Astrocyte of the spinal cord (primary cell): Measurements from ENCODE around the gene FBXO21.

Source experiments
- DNase-seq: peaks from one replicate; pipeline ENCODE4 v3.0.0; 2011; ENCODE audit warnings: low read depth, low spot score
- H3K4me3 ChIP-seq: 2 replicates; pipeline ENCODE4 v1.5.1; 2011; ENCODE audit warnings: low read depth, mild to moderate bottlenecking, low read length, moderate library complexity
- in situ Hi-C: cut with HindIII; loops from 2 replicates; pipeline ENCODE4 v1.10.0; 2017; ENCODE audit warnings: low sequenced_read_pairs
- TF ChIP-seq, protein P1 (sequence below): IDR thresholded peaks from 2 replicates; pipeline ENCODE4 v1.5.1; 2012; ENCODE audit warnings: low read depth, mild to moderate bottlenecking, low read length, inconsistent platforms

FBXO21 gene

GRCh38 chr12:117159674-117160073 lies 30.6 kb downstream of the FBXO21 start:
- in situ Hi-C loops = no loop called here
- no peak overlapping the region for H3K4me3 ChIP-seq
- TF ChIP-seq, protein P1, sequence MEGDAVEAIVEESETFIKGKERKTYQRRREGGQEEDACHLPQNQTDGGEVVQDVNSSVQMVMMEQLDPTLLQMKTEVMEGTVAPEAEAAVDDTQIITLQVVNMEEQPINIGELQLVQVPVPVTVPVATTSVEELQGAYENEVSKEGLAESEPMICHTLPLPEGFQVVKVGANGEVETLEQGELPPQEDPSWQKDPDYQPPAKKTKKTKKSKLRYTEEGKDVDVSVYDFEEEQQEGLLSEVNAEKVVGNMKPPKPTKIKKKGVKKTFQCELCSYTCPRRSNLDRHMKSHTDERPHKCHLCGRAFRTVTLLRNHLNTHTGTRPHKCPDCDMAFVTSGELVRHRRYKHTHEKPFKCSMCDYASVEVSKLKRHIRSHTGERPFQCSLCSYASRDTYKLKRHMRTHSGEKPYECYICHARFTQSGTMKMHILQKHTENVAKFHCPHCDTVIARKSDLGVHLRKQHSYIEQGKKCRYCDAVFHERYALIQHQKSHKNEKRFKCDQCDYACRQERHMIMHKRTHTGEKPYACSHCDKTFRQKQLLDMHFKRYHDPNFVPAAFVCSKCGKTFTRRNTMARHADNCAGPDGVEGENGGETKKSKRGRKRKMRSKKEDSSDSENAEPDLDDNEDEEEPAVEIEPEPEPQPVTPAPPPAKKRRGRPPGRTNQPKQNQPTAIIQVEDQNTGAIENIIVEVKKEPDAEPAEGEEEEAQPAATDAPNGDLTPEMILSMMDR = no peak
- no peak for DNase-seq

DNA sequence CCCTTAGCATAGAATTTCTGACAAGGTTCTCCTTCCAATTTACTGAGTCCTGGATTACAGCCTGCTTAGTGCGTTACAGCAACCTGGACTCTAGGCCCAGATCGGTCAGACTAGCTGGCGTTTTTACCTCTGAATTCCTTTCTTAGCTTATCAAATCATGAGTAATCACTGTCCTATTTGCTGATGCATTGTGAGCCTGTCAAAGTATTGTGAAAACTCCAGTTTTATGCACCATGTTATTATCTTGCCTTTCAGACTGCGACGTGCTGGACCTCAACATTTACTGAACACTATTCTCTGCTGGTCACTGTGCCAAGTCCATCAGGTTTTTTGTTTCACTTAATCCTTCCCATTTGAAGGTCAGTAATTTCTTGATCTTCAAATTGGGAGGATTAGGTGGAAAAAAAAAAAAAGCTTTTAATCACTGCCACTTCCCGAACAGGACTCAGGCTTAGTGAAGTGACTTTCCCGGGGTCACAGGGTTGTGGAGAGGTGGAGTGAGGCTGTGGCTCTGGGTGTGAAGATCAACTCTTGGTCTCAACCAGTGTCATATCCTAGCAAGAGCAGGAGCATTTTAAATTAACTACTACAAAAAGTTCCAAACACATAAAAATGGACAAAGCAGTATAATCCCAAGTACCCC lies 31.2 kb downstream of the FBXO21 start:
- H3K4me3 ChIP-seq = no peak overlapping the region
- in situ Hi-C loops = no loop called here
- TF ChIP-seq, protein P1 = no peak
- no peak for DNase-seq

DNA sequence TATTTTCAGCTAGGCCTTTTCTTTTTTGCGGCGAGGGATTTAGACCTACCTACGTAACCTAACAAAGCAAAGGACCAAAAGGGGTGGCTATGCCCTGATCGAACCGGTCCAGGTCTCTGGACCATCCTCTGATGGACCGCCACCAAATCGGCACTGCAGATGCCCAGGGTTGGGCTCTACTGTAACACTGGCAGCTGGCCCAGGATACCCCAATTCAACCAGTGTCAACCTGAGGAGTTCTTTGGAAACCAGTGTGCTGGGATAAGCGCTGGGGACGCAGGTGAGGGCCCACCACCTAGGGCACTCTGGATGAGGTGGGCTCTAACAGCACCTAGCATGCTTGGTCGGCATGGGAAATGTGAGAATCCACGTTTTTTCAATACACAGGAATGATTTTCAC lies 32.2 kb downstream of the FBXO21 start:
- TF ChIP-seq, protein P1 = no peak
- in situ Hi-C loops = no loop called here

DNA sequence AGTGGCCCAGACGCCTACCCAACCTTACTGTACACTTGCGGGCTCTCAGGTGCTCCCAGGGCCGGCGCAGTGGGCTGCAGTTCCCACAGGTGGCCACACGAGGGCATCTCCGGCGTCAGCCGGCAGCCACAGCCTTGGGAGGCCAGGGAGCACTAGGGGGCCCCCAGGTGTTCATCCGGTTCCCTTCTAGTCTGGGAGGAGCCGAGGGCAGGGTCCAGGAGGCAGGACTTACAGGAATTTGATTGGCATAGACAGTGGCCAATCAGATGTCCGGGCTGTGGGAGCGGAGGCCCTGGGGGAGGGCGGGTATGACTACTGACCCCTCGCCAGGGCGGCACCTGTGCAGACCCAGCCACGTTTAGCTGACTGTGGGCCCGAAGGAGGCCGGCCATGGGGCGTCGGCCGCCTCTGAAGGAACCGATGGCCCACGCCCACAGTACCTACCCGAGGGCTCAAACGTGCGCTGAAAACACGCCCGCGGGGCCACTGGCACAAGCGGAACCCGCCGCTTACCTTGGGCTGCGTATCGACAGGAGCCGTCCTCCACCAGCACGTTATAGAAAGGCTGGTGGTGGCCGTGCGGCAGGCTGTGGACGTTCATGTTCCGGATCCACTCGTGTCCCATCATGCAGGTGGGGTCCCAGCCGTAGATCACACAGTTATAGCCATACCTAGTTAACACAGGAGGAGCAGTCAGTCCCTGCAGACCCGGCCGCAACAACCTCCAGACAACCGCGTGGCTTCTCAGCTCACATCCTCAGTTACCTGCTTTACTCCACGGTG lies 34.8 kb downstream of the FBXO21 start:
- TF ChIP-seq, protein P1 = peak; percentile 81
- H3K4me3 ChIP-seq = no peak overlapping the region
- in situ Hi-C loops = no loop called here
- peak; percentile 37 for DNase-seq

More for the DNA sequence above, 32.2 kb downstream of the FBXO21 start:
- H3K4me3 ChIP-seq = no peak overlapping the region
- DNase-seq = no peak

DNA sequence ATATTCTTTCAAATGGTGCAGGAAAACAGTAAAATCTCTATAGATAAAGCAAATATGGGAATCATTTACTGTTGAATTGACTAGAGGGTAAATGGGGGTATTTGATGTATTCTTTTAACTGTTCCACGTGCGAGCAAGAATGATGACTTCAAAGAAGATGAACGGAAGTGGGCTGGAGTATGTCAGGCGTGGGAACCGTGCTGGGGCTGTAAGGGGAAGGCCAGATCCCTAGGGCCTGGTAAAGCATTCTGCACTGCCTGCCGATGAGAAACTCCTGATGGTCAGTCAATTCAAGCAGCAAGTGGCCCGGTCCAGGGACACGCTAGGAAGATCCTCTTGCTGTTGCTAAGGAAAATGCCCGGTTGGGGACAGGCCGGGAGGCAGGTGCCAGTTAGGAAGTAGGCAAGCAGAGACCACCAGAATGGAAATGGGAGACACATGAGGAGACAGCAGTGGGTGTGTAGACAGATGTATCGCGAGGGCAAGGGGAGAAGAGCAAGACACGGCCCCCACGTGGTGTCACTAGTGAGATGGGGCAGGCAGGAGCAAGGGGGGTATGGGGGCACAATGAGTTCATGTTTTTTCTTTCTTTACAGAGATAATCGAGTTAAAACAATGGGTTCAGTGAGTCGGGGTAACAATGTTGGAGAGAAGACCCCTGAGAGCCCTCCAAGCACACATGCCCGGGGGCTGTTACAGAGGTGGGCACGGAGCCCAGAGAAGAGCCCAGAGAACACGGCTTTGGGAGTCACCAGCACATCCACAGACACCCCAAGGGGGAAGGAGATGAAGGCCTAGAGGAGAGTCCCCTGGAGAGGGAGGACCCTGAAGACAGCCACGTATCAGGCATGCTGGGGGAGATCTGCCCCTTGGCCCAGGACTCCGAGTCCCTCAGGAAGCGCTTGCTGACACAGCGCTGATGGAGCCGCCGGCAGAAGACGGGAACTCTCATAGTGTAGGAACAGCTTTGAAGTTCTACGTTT lies 37.2 kb downstream of the FBXO21 start:
- in situ Hi-C loops = no loop called here
- no peak overlapping the region for H3K4me3 ChIP-seq
- DNase-seq = no peak
- TF ChIP-seq, protein P1 = no peak

GRCh38 chr12:117151403-117152031 lies 38.8 kb downstream of the FBXO21 start:
- TF ChIP-seq, protein P1 = no peak
- in situ Hi-C loops = no loop called here
- no peak overlapping the region for H3K4me3 ChIP-seq
- peak; percentile 24 for DNase-seq
